ENCODE measurements around the gene SRC. TPM values are rescaled to one million over a fixed set of nuclear protein-coding genes. Genes with fewer than 3 reads are reported as not detected.
A peak's percentile ranks its signal among the peaks of the same experiment; 100 is the strongest.

The SRC gene
- polyA plus RNA-seq, 1 experiment = 35.4 TPM

DNA sequence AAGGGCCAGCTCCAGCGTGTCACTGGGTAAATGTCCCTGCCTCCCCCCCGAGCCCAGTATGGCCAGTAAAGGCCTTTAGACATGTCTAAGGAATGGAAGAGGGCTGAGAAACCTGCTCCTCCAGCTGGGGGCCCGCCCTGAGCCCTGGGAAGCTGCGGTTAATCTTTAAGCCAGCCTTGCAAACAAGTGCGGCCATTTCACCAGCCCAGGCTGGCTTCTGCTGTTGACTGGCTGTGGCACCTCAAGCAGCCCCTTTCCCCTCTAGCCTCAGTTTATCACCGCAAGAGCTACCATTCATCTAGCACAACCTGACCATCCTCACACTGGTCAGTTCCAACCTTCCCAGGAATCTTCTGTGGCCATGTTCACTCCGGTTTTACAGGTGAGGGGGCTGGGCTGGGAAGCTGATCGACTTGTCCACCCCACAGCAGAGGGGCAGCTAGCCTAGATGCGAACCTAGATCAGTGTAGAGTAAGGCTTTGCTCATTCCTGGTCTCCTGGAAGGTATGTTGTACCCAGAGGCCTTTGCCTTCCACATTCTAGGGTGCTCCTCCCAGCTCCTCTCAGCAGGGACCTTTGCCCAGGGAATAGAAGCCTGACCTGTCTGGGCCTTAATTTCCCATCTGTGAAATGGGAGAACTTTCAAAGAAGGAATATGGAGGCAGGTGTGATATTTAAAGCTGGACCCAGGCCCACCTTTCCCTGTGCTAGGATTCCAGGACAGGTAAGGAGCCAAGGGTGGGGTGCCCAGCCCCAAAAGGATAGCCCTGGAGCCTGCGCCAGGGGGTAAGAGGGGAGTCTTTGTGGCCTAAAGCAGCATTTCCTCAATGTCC, 1.2 kb upstream of the SRC start:
- Histone ChIP-seq H3K4me3 (ENCODE audit: low read depth, low read length) (no peak overlapping the region), H3K36me3 (ENCODE audit: control insufficient read depth, insufficient read depth, low read length) (peaks cover 4% of the 10 kb centered on the region), H3K27me3 (ENCODE audit: control insufficient read depth, insufficient read depth, low read length) (no peaks in the 10 kb centered on the region)
- ChIA-PET CTCF (interaction anchor here (0.8 kb wide), 3 partner anchors 10 to 190 kb away, joined by 3 read pairs; partner anchors contain the start of gene MANBAL), POLR2A (no interaction called here)
- DNase-seq (ENCODE audit: low read depth) = no peak
- no peak for TF ChIP-seq CTCF (IDR thresholded peaks at IDR 0.05; ENCODE audit: insufficient read depth, low read depth, low read length)

- Histone ChIP-seq H3K36me3 (ENCODE audit: control insufficient read depth, insufficient read depth, low read length) (peaks cover 5% of the 10 kb centered on the region), H3K27me3 (ENCODE audit: control insufficient read depth, insufficient read depth, low read length) (no peaks in the 10 kb centered on the region), H3K4me3 (ENCODE audit: low read depth, low read length) (peak overlapping the region; percentile 71)
- POLR2A ChIA-PET = no interaction called here
- no peak for DNase-seq (ENCODE audit: low read depth)
- no peak for TF ChIP-seq CTCF (IDR thresholded peaks at IDR 0.05; ENCODE audit: insufficient read depth, low read depth, low read length)
- CTCF ChIA-PET = interaction anchor here (1.3 kb wide), 1 partner anchor 66 kb away, joined by 4 read pairs; no protein-coding TSS in a partner anchor
These were observed 245 bp downstream of the SRC start for GRCh38 chr20:37346236-37346534.

DNA sequence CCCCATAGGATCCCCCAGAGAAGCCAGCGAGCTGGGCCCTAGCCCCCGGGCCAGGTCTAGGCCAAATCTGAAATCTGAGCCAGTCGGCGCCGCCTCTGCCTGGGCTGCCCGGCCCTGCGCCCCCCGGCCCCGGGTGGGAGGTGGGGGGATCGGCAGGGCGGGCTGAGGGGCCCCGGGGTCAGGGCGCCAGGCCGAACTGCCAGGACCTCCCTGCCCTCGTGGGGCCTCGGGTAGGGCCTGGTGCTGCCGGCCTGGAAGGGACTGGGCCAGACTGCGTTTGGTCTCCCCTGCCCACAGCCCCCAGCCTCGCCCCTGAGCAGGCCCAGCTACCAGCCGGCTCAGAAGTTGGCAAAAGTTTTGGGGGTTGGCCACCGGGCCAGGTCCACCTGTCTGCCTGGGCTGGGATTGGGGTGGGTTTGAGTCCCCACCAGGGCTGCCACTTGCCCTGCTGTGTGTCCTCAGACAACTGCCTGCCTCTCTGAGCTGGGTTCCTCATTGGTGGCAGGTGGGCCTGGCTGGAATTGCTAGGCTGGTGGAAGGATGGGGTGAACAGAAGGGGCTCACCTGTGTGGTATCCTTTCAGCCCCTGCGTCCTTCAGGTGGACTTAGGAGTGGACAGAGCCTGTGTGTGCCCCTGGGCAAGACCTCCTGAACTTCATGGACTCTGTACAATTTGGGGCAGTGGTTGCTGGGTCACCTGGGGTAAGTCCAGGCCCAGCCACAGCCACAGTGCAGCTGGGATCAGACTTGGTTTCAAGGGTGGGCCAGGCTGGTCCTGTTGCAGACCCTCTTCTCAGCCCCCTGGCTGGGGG, 801 bp downstream of the SRC start:
- Histone ChIP-seq H3K4me3 (ENCODE audit: low read depth, low read length) (peak overlapping the region; percentile 71), H3K36me3 (ENCODE audit: control insufficient read depth, insufficient read depth, low read length) (peaks cover 5% of the 10 kb centered on the region), H3K27me3 (ENCODE audit: control insufficient read depth, insufficient read depth, low read length) (no peaks in the 10 kb centered on the region)
- TF ChIP-seq CTCF (IDR thresholded peaks at IDR 0.05; ENCODE audit: insufficient read depth, low read depth, low read length) = no peak
- ChIA-PET POLR2A (no interaction called here), CTCF (interaction anchor here (1.3 to 2.5 kb wide), 2 partner anchors 38 to 67 kb away, joined by 4 to 8 read pairs; no protein-coding TSS in a partner anchor)
- no peak for DNase-seq (ENCODE audit: low read depth)

DNA sequence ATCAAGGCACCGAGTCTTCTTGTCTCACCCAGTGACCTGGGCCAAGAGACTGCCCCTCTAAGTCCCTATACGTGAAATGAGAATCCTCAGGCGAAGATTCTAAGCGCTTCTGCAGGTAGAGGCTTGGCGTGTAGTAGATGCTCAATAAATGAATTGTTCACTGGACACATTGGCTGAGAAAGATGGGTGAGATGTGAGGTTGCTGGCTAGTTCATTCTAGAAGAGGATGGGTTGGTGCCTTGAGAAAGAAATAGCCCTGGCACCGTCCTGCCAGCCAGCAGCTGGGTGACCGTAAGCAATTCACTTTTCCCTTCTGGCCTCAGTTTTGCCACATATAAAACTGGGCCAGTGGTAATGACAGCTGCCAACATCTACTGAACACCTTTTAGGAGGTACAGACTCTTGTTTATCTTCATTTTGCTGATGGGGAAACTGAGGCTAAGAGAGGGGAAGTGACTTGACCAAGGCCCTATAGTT, 1.4 kb downstream of the SRC start:
- H3K4me3 ChIP-seq (ENCODE audit: low read depth, low read length) = peak overlapping the region; percentile 71
- H3K27me3 ChIP-seq (ENCODE audit: control insufficient read depth, insufficient read depth, low read length) = no peaks in the 10 kb centered on the region
- no peak for DNase-seq (ENCODE audit: low read depth)
- ChIA-PET POLR2A (interaction anchor here (0.6 kb wide), 1 partner anchor 41 kb away, joined by 6 read pairs; no protein-coding TSS in a partner anchor), CTCF (interaction anchor here (0.8 to 2.5 kb wide), 2 partner anchors 37 to 62 kb away, joined by 4 to 8 read pairs; no protein-coding TSS in a partner anchor)
- peaks cover 5% of the 10 kb centered on the region for H3K36me3 ChIP-seq (ENCODE audit: control insufficient read depth, insufficient read depth, low read length)
- TF ChIP-seq CTCF (IDR thresholded peaks at IDR 0.05; ENCODE audit: insufficient read depth, low read depth, low read length) = no peak
